Upper lobe of right lung (tissue), 1 donor: ENCODE results near the gene WDR81. TPM values are rescaled to one million over a fixed set of nuclear protein-coding genes. Genes with fewer than 3 reads are reported as not detected.

Source experiments
- ATAC-seq: fragments of 200-7000 bp; cut with Tn5 transposase; one replicate; pipeline ENCODE4 v1.9.1; 2020; ENCODE audit warnings: mild to moderate bottlenecking, moderate library complexity
- DNase-seq: peaks from one replicate; pipeline ENCODE4 v3.0.0-alpha.2; 2020
- H3K27ac ChIP-seq: fragments of 200-600 bp; one replicate; pipeline ENCODE4 v1.8.0; 2022
- H3K27me3 ChIP-seq: fragments of 200-600 bp; one replicate; pipeline ENCODE4 v1.8.0; 2022; ENCODE audit warnings: mild to moderate bottlenecking
- H3K36me3 ChIP-seq: fragments of 200-600 bp; one replicate; pipeline ENCODE4 v1.8.0; 2022
- H3K4me1 ChIP-seq: fragments of 200-600 bp; one replicate; pipeline ENCODE4 v1.8.0; 2022
- H3K4me3 ChIP-seq: fragments of 200-600 bp; one replicate; pipeline ENCODE4 v1.8.0; 2022; ENCODE audit warnings: mild to moderate bottlenecking
- H3K9me3 ChIP-seq: fragments of 200-600 bp; one replicate; pipeline ENCODE4 v1.8.0; 2022
- intact Hi-C: fragments of 100-400 bp; cut with DNase I; formaldehyde crosslinking; loops from one replicate; pipeline ENCODE4 v1.11.0; 2022
- total RNA-seq: library from RNA; stranded (reverse); fragmentation: NEBNext Ultra II Directional; extraction: Animal tissue kit (Norgen Biotek cat#: 25700); gene quantifications from one replicate; pipeline ENCODE4 v1.2.1, GENCODE V29; 2021
- TF ChIP-seq, protein P1 (sequence below): fragments of 200-600 bp; IDR thresholded peaks from one replicate; pipeline ENCODE4 v1.8.0; 2022; ENCODE audit warnings: antibody characterized with exemption
- donor health status: DM: no; HTN: yes; CAD: no; lungs with severe emphysema.

Gene WDR81
- total RNA-seq, 1 donor from 2014 or later, result 43.9 TPM

DNA sequence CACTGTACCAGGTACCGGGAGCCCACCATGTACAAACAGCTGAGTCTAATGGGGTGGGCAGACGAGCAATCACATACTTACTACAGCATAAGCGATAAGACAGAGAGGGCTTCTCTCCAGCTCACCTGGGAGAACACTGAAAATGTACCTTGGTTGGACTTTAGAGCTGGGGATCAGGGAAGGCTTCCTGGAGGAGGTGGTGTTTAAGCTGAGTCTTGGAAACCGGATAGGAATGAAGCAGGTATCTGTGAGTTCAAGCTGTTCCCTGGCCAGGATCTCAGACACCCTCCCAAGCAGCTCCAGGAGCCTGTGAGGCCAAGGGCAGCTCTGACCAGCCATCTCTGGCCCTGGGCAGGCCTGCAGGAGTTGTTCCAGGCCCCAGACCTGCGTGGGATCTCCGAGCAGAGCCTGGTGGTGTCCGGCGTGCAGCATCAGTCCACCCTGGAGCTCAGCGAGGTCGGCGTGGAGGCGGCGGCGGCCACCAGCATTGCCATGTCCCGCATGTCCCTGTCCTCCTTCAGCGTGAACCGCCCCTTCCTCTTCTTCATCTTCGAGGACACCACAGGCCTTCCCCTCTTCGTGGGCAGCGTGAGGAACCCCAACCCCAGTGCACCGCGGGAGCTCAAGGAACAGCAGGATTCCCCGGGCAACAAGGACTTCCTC, 29.4 kb downstream of the WDR81 start:
- no peaks in the 10 kb centered on the region for H3K9me3 ChIP-seq
- peak overlapping the region; percentile 37 for H3K4me3 ChIP-seq
- peak; percentile 73 for DNase-seq
- H3K27me3 ChIP-seq, result no peaks in the 10 kb centered on the region
- intact Hi-C loops, result no loop called here
- TF ChIP-seq, protein P1, sequence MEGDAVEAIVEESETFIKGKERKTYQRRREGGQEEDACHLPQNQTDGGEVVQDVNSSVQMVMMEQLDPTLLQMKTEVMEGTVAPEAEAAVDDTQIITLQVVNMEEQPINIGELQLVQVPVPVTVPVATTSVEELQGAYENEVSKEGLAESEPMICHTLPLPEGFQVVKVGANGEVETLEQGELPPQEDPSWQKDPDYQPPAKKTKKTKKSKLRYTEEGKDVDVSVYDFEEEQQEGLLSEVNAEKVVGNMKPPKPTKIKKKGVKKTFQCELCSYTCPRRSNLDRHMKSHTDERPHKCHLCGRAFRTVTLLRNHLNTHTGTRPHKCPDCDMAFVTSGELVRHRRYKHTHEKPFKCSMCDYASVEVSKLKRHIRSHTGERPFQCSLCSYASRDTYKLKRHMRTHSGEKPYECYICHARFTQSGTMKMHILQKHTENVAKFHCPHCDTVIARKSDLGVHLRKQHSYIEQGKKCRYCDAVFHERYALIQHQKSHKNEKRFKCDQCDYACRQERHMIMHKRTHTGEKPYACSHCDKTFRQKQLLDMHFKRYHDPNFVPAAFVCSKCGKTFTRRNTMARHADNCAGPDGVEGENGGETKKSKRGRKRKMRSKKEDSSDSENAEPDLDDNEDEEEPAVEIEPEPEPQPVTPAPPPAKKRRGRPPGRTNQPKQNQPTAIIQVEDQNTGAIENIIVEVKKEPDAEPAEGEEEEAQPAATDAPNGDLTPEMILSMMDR, result no peak
- H3K36me3 ChIP-seq, result no peaks in the 10 kb centered on the region
- no peak for ATAC-seq
- peak overlapping the region; percentile 30 for H3K27ac ChIP-seq
- peaks cover 21% of the 10 kb centered on the region for H3K4me1 ChIP-seq

DNA sequence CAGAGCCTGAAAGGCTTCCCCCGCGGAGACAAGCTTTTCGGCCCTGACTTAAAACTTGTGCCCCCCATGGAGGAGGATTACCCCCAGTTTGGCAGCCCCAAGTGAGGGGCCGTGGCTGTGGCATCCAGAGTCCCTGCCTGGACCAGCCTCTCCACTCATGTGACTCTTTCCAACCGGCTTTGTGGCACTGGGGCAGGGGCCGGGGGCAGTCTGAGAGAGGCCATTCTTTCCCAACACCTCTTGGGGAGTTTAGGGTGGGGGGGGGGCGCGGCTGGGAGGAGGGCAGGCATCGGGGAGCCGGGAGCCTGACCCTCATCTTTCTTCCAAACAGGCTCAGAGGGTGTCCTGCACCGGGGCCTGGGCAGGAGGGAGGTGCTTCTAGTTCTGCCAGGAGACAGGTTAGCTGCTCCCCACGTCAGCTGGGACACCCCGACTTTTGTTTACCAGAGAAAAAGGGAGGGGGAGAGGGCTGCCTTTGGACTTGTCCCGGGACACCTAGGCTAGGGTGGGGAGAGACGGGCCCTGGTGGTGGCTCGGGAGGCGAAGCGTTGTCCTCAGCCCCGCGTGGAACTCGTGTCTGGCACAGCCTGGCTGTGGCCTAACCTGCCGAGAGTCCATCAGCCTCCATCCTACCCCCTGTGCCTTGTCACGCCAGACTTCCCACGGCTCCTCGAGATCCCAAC, 30.1 kb downstream of the WDR81 start:
- Histone ChIP-seq H3K4me3 (peak overlapping the region; percentile 3), H3K9me3 (no peaks in the 10 kb centered on the region), H3K4me1 (peaks cover 21% of the 10 kb centered on the region), H3K27me3 (no peaks in the 10 kb centered on the region), H3K36me3 (no peaks in the 10 kb centered on the region), H3K27ac (peak overlapping the region; percentile 30)
- peak; percentile 68 for DNase-seq
- ATAC-seq, result no peak
- TF ChIP-seq, protein P1, result no peak
- intact Hi-C loops, result no loop called here

DNA sequence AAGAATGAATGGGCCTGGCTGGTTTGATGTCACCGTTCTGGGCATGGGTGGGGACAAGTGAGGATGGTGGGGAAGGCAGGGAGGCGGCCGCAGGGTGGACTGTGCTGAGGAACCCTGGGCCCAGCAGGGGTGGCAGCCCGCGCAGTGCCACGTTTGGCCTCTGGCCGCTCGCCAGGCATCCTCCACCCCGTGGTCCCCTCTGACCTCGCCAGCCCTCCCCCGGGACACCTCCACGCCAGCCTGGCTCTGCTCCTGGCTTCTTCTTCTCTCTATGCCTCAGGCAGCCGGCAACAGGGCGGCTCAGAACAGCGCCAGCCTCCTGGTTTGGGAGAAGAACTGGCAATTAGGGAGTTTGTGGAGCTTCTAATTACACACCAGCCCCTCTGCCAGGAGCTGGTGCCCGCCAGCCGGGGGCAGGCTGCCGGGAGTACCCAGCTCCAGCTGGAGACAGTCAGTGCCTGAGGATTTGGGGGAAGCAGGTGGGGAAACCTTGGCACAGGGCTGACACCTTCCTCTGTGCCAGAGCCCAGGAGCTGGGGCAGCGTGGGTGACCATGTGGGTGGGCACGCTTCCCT, 30.8 kb downstream of the WDR81 start:
- H3K36me3 ChIP-seq, result no peaks in the 10 kb centered on the region
- ATAC-seq, result no peak
- no peak overlapping the region for H3K4me3 ChIP-seq
- peaks cover 21% of the 10 kb centered on the region for H3K4me1 ChIP-seq
- H3K27me3 ChIP-seq, result no peaks in the 10 kb centered on the region
- intact Hi-C loops, result no loop called here
- no peaks in the 10 kb centered on the region for H3K9me3 ChIP-seq
- peak overlapping the region; percentile 30 for H3K27ac ChIP-seq
- DNase-seq, result peak; percentile 68
- TF ChIP-seq, protein P1, result no peak

DNA sequence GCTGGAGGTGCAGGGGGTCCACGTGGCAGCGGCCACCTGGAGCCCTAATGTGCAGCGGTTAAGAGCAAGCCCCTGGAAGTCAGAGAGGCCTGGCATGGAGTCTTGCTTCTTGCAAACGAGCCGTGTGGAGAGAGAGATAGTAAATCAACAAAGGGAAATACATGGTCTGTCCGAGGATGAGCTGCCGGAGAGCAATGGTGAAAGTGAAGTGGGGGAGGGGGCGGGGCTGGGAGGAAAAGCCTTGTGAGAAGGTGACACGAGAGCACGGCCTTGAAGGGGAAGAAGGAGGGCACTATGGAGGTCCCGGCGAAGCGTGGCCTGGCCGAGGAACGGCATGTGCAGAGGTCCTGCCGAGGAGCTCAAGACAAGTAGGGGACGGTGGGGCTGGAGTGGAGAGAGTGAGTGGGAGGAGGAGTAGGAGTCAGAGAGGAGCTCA, 31.3 kb downstream of the WDR81 start:
- no peak for ATAC-seq
- peaks cover 16% of the 10 kb centered on the region for H3K4me1 ChIP-seq
- H3K4me3 ChIP-seq, result no peak overlapping the region
- H3K27me3 ChIP-seq, result no peaks in the 10 kb centered on the region
- H3K27ac ChIP-seq, result no peak overlapping the region
- TF ChIP-seq, protein P1, result no peak
- intact Hi-C loops, result no loop called here
- no peaks in the 10 kb centered on the region for H3K36me3 ChIP-seq
- no peak for DNase-seq
- H3K9me3 ChIP-seq, result no peaks in the 10 kb centered on the region

DNA sequence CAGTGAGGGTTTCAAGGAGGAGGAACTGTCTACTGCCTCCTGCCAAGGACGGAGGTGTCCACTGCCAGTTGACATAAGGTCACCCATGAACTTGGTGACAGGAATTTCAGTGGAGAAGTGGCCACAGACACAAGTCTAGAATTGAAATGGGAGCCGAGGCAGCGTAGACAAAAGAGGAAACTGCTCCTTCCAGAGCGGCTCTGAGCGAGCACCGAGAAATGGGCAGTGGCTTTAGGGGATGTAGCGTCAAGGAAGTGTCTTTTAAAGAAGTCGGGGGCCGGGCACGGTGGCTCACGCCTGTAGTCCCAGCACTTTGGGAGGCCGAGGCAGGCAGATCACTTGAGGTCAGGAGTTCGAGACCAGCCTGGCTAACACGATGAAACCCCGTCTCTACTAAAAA, 34.3 kb downstream of the WDR81 start:
- no peak for DNase-seq
- H3K36me3 ChIP-seq, result no peaks in the 10 kb centered on the region
- TF ChIP-seq, protein P1, result no peak
- H3K4me3 ChIP-seq, result no peak overlapping the region
- no peaks in the 10 kb centered on the region for H3K9me3 ChIP-seq
- H3K27ac ChIP-seq, result peak overlapping the region; percentile 20
- peaks cover 13% of the 10 kb centered on the region for H3K4me1 ChIP-seq
- peak; percentile 42 for ATAC-seq
- intact Hi-C loops, result no loop called here
- no peaks in the 10 kb centered on the region for H3K27me3 ChIP-seq
